Fibroblast of villous mesenchyme (primary cell): ENCODE measurements around the gene ZZZ3. TPM values are rescaled to one million over a fixed set of nuclear protein-coding genes. Genes with fewer than 3 reads are reported as not detected.
"Not testable (repeated sequence)": the region's sequence is repeated elsewhere in the genome, so short reads cannot be mapped to it uniquely, and the experiment has no call there.

ENCODE experiments used
- DNase-seq: peaks from one replicate; pipeline ENCODE4 v3.0.0-alpha.2; 2010; ENCODE audit warnings: low read depth
- H3K4me3 ChIP-seq: 2 replicates; pipeline ENCODE4 v1.5.1; 2011; ENCODE audit warnings: low read depth, mild to moderate bottlenecking, low read length
- CTCF ChIP-seq: IDR thresholded peaks from 2 replicates; pipeline ENCODE4 v1.5.1; 2012; ENCODE audit warnings: low read depth, mild to moderate bottlenecking, low read length; ENCODE audit not compliant: insufficient read depth
- total RNA-seq: library from RNA; depleted of rRNA; stranded (reverse); fragments of >200 nt; gene quantifications from 2 replicates; pipeline ENCODE4 v1.2.3, GENCODE V29; 2012

The ZZZ3 gene
- total RNA-seq, 1 donor = 94.6 TPM

DNA sequence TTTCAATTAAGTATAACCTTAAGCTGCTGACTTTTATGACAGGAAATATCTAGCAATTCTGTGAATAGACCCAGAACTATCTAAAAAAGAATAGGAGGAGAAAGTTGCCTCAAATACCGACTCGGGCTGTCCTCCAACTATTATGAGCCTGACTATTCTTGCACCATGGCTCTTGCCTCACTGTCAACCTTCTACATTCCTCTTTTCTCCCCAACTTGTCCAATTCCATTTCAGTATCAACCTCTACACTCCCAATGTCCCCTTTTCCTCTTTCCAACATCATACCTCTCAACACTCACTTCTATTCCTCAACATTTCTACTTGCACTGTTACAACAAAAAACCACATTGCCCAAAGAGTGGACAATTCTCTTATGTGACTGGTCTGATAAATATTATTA, 2.3 kb downstream of the ZZZ3 start:
- H3K4me3 ChIP-seq = no peak overlapping the region
- peak; percentile 18 for DNase-seq
- no peak for TF ChIP-seq CTCF

- H3K4me3 ChIP-seq = no peak overlapping the region
- no peak for TF ChIP-seq CTCF
- DNase-seq = peak; percentile 52
These were observed 3.5 kb downstream of the ZZZ3 start for GRCh38 chr1:77678660-77679610.

DNA sequence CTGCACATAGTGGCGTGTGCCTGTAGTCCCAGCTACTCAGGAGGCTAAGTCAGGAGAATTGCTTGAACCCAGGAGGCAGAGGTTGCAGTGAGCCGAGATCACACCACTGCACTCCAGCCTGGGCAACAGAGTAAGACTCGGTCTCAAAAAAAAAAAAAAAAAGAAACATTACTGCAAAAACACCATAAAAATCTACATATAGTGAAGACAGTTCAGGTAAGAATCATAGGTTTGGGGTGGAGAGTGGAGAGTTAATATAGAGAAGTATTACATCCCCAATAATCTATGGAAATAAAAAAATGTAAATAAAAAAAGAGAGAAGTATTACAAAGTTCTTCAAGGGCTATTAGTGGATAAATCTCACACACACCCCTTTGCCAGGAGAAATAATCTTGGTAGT, 7.7 kb downstream of the ZZZ3 start:
- not testable (repeated sequence) for DNase-seq, H3K4me3 ChIP-seq

- H3K4me3 ChIP-seq = no peak overlapping the region
- DNase-seq = peak; percentile 28
- no peak for TF ChIP-seq CTCF
These were observed 8.6 kb downstream of the ZZZ3 start for GRCh38 chr1:77673716-77674355.

- TF ChIP-seq CTCF = no peak
- H3K4me3 ChIP-seq = no peak overlapping the region
- DNase-seq = no peak
These were observed 9.4 kb downstream of the ZZZ3 start for GRCh38 chr1:77673030-77673429.

- no peak overlapping the region for H3K4me3 ChIP-seq
- no peak for DNase-seq
- TF ChIP-seq CTCF = no peak
These were observed 10.1 kb downstream of the ZZZ3 start for GRCh38 chr1:77672374-77672773.

DNA sequence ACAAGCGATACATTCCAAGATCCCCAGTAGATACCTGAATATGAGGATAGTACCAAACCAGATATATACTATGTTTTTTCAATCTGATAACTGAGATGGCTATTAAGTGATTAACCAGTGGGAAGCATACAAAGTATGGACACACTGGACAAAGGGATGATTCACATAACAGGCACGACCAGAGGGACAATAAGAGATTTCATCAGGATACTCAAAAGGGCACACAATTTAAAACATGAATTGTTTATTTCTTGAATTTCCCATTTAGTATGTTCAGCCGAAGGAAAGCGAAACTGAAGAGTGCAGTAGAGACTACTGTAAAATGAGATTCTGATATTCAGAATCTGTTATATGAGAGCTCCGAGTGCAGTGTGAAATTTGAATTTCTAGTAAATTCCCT, 10.6 kb downstream of the ZZZ3 start:
- TF ChIP-seq CTCF = no peak
- peak; percentile 46 for DNase-seq
- H3K4me3 ChIP-seq = no peak overlapping the region
